ENCODE data around the gene GPR6.
A peak's percentile ranks its signal among the peaks of the same experiment; 100 is the strongest.

GPR6 gene, protein sequence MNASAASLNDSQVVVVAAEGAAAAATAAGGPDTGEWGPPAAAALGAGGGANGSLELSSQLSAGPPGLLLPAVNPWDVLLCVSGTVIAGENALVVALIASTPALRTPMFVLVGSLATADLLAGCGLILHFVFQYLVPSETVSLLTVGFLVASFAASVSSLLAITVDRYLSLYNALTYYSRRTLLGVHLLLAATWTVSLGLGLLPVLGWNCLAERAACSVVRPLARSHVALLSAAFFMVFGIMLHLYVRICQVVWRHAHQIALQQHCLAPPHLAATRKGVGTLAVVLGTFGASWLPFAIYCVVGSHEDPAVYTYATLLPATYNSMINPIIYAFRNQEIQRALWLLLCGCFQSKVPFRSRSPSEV

DNA sequence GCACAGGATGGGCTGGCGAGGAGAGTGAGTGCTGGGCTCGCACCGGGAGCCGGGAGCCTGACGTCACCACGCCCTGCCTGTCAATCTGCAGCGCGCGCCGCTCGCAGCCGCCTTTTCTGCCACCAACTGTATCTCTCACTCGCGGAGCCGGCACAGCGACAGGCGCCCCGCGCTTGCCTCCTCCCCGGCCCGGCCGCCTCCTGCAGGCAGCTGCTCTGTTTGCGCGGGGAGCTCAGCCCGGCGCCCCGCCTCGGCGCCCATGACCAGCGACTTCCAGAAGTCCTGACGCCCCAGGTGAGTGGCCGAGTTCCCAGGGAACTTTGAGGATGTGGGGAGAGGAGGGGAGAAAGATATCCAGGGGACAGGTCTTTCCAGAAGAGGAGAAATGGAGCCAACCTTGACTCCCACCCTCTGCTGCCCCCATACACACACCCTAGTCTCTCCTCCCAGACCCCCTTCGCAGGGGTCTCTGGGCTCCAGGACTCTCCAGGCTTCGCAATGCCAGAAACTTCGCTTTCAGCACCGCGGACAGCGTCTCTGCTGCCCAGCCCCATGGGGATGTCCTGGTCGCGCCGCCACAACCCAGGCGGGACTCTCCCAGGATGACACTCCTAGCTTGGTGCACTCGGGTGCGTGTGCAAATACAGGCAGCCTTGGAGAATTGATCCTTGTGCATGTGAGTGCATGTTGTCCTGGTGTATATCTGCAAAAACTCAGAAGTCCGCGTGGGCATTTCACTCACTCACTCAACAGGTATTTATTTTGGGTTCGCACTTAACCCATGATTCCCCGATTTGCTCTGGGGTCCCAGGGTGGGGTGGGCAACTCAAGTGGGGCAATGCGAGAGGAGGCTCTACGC, at the start of gene GPR6:
Gene GPR6, plus strand, starts transcription at position 138 of the 859 bp plus-strand sequence. CDS start 802 bp downstream, outside the sequence.
- peak; percentile 62 for DNase-seq

DNA sequence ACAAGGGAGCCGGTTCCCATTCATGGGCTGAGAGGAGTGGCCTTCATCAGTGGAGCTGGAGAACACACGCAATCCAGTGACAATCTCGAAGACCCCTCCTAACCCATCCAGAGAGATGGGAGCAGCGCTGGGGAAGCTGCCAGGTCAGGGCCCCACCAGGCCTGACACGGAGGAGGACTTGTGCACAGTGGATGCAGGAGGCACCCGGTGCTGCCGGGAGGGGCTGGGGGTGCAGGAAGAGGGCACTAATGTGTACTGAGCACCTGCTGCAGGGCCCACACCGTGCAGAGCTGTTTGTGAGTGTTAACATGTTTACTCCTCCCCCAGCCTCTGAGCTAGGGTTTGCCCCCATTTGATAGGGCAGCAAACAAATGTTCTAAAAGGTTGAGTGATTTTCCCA, 43.8 kb upstream of the GPR6 start:
- no peak for DNase-seq

DNA sequence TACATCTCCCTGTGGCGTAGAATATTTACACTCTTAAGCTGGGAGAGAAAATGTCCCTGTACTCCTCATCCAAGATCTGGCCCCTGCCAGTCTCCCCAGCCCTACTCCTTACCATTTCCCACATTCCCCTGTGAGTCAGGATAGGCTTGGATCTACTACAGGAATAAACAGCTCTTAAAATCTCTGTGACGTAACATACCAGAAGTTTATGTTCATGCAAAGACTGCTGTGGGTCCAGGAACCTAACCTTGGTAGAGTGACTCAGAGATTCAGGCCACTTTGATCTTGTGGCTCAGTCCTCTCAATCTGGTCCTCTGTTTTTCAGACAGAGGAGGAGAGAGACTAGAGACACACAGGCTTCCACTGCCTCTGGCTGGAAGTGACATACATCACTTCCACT, 38.5 kb upstream of the GPR6 start:
- DNase-seq = no peak

DNA sequence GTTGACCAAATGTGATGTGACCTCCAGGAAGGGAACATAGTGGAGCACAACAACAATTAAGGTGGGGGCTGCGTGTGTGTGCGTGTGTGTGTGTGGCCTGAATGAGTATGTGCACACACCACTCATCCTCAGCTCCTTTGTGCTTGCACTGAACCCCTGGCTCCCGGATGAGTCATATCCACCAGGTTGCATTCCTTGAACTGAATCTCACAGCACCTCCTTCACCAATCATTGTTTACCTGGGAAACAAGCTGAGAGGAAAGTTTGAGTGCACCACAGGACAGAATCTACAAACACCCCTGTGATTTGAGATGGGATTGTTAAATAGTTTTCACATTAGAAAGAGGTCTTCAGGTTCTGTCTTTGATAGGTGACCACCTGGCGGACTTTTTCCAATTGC, 33.7 kb upstream of the GPR6 start:
- no peak for DNase-seq

DNA sequence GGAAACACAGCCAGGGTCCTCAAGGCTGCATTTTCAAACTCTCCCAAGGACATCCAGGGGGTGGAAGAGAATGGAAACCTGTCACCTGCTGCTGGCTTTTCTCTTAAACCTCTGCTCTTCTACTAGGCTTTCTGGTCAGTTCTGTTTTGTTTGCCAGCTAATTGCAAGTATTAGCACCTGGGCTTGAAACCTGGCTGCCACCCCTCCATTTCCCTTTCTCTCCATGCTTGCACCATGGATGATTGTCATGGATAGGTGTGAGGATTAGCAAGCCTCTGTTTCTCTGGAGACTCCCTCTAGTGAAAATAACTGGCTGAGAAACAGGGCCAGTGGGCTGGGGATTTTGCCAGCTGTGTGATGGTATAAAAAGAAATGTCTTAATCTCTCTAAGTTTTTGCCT, 33.0 kb upstream of the GPR6 start:
- no peak for DNase-seq

DNA sequence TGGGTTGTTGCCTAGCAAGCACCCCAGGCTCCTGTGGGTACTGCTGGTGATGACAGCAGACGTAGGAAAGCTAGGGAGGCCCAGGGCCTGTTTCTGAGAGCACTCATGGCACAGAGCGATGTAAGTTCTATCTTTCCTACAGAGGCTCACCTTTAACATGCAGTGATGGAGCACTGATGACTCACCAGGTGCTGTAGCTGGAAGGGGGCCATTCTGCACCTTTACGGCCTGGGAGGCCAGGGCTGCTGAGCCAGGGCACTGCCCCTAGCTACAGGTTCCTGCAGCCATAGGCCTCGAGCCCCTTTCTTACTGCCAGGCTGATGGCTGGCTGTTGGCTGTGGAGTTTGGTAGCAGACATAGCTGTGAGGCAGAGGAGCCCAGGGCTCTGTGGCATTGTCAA, 31.1 kb upstream of the GPR6 start:
- DNase-seq = no peak

DNA sequence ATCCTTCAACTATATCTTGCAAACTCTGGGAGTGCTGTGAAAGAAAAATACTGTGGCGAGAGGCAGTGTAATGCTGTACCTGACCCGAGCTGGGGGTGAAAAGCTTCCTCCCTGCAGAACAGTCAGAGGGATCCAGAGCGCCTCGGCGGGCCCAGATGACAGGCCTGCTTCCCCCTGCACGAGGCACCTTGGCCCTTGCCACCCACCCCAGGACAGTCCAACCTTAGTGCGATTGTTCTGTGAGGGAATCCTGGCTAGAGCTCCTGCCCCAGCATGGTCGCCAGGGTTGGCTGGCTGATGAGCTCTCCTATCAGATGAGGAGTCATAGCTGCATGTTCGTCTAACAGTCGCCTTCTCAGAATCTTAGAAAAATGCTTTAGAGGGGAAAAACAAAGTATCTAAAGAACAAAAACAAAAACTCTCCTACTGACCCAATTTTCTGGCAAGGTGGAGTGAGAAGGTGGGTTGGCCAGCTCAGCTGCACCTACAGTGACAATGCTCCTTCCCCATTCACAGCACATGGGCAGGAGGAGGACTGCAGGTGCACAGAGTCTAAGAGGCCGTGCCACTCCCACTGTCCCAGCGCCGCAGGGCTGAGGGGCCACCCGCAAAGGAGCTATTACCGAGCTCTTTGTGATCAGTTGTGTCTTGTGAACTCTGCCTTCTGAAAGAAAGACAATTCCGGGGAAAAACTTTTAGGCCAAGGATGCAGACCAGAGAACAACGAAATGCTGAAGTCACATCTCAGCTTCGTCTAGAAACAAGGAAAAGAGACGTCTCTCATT, 28.6 kb upstream of the GPR6 start:
- DNase-seq = no peak

DNA sequence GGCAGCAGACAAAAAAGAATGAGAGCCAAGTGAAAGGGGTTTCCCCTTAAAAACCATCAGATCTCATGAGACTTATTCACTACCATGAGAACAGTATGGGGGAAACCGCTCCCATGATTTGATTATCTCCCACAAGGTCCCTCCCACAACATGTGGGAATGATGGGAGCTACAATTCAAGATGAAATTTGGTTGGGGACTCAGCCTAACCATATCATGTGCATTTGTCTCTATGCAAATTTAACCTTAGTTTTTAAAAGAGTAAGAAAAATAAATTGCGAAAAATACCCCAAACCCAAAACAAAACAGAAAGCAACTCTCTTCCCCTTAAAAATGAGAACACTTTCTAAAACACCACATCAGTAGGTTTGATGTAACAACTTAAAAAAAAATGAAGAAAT, 22.6 kb upstream of the GPR6 start:
- DNase-seq = no peak

DNA sequence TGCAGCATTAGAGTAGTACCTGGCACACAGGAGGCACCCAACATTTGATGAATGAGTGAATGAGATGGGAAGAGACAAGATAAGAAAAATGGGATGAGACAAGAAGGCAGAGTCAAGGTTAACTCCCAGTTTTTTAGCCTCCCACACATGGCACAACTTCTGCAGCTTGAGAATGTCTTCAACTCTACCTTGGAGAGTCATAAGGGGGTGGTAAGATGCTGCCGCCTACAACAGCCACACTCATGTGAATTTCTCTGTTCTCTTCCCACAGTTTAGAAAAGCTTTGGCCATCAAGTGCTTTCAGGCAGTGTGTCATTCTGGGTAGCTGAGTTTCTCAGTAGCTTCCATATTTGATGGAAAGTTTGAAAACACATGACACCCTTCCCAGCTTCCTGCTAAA, 19.5 kb upstream of the GPR6 start:
- DNase-seq = no peak

DNA sequence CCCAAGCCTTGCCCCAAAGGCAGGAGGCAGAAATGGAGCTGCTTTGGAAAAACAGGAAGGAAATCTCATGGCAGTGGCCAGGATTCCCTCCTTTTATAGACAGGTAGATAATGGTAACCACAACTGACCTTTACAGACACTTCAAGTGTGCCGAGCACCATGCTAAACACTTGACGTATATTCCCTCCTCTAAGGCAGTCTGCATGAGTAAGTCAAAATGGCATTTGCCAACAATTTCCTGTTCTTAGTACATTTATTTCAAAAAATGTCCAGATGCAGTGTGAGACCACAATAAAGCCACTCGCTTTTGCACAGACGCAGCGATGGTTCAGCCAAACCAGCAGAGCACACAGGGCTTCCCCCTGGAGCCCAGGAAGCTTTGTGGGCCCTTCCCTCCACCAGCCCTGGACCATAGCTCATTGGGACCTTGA, 16.5 kb upstream of the GPR6 start:
- no peak for DNase-seq

DNA sequence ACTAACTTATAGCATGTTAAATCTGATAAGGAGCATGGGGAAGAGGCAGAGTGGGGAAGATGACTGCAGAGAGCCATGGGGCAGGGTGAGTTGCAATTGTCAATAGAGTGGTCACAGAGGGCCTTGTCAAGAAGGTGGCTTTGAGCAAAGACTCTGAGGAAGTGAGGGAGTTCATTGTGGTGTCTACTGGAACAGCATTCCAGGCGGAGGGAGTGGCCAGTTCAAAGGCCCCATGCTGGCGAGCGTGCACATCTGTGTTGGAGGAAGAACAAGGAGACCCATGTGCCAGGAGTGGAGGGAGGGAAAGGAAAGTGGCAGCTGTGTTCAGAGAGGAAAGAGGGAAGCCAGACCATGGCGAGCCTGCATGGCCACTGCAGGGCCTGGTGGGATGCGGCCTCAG, 15.8 kb upstream of the GPR6 start:
- no peak for DNase-seq

DNA sequence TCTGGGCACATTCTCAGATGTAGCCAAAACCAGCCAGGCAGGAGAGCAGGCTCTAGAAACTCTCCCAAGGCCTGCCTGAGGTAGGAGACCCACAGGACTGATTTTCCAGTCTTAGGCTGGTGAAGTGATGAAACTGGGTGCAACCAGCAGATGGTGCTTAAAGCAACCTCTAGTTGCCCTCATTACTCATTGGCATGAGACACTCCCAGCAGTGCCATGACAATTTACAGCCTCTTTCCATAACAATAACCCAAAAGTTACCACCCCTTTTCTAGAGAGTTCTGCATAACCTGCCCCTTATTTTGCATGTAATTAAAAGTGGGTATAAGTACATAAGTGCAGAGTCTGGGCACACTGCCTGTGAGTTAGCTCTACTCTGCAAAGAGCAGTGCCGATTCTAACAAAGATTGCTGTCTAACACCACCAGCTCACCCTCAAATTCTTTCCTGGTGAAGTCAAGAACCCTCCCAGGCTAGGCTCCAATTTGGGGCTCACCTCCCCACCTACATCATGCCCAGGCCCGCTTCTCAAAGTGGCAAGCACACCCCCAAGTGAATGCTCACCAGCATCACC, 14.4 kb upstream of the GPR6 start:
- DNase-seq = no peak

DNA sequence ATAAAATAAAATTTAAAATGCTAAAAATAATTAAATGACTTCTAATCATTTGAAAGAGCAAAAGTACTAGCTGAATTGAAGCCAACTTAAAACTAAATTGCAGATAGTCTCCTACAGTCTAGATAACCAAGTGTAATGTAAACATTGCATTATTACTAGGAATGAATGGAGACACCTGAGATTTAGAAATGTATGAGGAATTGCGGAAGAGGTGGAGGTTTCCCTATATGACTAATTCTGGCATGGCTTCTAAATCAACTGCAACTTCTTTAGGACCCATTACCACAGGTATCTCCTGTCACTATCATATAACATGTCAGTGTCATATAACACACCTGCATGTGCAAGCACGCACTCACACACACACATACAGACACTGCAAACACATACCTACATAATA, 13.2 kb upstream of the GPR6 start:
- DNase-seq = no peak

DNA sequence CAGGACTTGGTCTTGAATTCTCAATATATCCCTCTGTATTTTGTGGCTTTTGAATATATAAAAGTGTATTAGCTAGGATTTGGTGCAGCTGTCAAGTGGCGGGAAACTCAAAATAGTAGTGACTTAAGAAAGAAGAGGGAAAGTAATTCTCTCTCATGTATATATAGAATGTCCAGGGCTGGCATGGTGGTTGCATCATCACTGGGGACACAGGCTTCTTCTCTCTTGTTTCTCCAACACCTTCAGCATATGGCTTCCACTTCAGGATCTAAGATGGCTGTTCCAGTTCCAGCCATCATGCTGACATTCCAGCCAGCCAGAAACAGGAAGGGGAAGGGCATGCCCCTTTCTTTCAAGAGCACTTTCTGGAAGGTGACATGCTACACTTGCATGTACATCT, 11.8 kb upstream of the GPR6 start:
- DNase-seq = no peak

DNA sequence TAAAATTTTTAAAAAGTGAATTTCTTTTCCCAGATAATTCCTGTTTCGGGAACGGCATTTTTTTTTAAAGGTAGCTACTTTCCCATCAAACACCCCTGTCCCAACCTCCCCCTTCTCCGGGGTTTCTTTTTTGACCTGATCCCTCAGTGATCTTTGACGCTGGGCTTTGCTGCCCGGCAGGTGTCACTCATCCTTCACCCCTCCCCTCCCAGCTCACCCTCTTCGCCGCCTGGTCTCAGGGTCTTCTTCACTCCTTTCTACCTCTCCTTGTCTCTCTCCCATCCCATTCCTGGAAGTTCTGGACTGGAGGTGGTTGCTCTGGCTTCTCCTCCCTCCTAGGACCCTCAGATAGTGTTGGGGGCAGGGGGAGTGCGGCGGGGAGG, 329 bp upstream of the GPR6 start:
- peak; percentile 39 for DNase-seq

DNA sequence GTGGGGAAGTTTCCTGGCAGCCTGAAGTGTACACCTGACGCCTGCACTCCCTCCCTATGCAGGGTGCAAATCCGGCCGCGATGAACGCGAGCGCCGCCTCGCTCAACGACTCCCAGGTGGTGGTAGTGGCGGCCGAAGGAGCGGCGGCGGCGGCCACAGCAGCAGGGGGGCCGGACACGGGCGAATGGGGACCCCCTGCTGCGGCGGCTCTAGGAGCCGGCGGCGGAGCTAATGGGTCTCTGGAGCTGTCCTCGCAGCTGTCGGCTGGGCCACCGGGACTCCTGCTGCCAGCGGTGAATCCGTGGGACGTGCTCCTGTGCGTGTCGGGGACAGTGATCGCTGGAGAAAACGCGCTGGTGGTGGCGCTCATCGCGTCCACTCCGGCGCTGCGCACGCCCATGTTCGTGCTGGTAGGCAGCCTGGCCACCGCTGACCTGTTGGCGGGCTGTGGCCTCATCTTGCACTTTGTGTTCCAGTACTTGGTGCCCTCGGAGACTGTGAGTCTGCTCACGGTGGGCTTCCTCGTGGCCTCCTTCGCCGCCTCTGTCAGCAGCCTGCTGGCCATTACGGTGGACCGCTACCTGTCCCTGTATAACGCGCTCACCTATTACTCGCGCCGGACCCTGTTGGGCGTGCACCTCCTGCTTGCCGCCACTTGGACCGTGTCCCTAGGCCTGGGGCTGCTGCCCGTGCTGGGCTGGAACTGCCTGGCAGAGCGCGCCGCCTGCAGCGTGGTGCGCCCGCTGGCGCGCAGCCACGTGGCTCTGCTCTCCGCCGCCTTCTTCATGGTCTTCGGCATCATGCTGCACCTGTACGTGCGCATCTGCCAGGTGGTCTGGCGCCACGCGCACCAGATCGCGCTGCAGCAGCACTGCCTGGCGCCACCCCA, 1.2 kb downstream of the GPR6 start:
- DNase-seq = peak; percentile 18

DNA sequence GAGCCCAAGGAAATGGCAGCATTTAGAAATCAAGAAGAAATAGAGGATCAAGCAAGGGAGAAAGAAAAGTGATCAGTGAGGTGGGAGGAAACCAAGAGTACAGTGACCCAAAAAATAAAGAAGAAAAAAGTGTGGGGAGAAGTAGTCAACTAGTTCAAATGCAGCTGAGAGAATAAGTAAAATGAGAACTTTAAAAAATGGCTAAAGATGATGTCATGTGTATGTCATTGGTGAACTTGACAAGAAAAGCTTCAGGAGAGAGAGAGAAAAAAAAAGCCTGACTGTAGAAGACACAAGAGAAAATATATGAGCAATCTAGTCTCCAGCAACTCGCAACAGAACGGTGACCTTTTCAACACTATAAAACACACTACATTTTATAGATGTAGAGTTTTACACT, 6.3 kb downstream of the GPR6 start:
- DNase-seq = no peak

DNA sequence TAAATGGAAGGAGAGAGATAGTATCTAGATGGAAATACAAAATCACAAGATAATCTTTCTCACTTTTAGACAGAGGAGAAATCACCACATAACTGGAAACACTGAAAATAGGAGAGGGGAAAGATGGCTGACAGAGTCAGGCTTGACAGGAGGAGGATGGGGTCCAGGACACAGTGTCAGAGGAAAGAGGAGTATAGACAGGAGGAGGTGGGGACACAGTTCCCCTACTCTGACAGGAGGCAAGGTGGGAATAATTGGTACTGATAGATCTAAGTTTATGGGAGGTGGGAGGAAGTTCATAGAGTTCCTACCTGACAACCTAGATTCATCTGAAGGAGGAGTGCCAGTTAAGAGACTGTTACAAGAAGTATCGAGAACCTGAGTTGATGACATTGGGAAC, 9.1 kb downstream of the GPR6 start:
- no peak for DNase-seq

DNA sequence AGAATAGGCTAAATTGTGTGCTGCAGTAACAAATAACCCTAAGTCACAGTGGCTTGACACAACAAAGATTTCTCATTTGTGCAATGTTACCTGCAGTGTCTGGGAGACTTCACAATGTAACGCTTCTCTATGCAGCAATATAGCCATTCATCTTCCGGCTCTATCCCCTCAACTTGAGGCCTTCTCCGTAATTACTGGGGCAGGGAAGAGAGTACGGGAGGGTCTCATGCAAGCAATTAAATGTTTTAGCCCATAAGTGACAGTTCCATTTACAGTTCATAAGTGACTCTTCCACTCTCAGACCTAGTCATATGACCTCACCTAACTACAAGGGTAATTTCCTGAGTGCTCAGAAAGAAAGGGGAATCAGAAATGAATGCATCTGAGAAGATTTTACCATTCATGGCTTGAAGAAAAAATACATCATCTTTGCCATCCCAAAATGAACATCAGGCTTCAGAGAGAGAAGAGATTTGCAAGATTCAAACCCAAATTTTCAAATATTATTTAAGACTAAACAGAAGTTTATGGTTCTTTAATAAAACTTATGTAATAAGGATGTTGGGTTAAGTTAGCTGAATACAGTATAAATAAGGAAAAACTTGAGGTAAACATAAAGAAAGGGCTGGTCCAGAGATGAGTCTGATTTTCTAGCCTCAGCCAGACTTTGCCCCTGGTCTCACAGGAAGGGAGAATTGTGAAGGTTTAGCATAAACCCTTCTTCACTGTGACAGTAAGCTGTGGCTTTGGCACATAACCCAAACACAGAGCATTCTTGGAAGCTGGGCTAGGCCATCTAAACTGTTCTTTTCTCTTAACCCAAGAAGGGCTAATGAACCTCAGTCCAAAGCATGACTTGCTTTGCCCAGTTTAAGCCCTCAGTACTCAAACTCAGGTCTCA, 13.3 kb downstream of the GPR6 start:
- no peak for DNase-seq

DNA sequence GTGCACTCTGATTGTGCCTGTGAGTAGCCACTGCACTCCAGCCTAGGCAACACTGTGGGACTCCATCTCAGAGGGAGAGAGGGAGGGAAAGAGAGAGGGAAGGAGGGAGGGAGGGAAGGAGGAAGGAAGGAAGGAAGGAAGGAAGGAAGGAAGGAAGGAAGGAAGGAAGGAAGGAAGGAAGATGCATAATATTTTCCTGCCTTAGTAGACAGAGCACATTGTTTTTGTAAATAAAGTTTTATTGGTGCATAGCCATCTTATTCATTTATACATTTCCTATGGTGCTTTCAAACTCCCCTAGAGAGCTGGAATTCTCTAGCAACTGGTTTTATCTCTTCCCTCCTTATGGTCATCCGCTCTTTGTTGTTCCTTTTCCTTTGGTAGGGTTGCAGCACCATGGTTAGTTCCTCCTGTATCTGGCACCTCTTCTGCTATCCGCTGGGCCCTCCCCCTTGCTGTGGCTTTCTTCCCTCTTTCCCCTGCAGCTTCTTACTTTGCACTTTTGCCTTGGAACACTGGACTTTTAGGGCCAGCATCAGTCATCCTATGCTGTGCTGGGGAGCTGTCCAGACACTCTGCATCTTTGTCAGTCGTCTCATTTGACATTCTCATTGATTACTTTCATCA, 20.2 kb downstream of the GPR6 start:
- DNase-seq = no peak

DNA sequence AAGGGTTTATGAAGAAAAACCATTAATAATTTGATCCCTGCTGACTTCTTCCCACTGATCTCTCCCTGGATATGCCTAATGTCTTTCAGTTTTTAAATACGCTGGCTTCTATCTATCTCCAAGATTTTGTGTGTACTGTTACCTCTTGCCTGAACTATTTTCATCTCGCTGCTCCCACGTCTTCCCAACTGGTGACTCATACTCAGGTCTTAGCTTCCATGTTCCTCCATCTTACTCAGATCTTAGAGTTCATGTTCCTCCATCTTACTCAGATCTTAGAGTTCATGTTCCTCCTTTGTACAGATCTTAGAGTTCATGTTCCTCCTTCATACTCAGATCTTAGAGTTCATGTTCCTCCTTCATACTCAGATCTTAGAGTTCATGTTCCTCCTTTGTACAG, 21.6 kb downstream of the GPR6 start:
- no peak for DNase-seq

Data from NCI-H1092 (cell line).